Tibial artery (tissue), 4 donors: Measurements from ENCODE around the gene FBLIM1.
"Not testable (repeated sequence)": the region's sequence is repeated elsewhere in the genome, so short reads cannot be mapped to it uniquely, and the experiment has no call there.

Source experiments
- DNase-seq, 2 donors: peaks; one replicate each; pipeline ENCODE4 v3.0.0-alpha.2; 2019
- H3K27ac ChIP-seq, 2 donors: fragments of 200-600 bp; sonication (generic) in 1 of 2; 1 replicate in 1 of 2; 2 replicates in 1 of 2; pipeline ENCODE4 v1.5.1; 2018 to 2019; ENCODE audit warnings: mild to moderate bottlenecking in 1 of 2
- H3K27me3 ChIP-seq, 2 donors: fragments of 200-600 bp; sonication (generic) in 1 of 2; one replicate each; pipeline versions ENCODE4 v1.5.1 to v1.6.0; 2016 to 2019
- H3K36me3 ChIP-seq, 3 donors: fragments of 200-600 bp; sonication (generic) in 2 of 3; one replicate each; pipeline ENCODE4 v1.5.1; 2016 to 2019; ENCODE audit warnings: mild to moderate bottlenecking in 2 of 3
- H3K4me1 ChIP-seq, 4 donors: fragments of 200-600 bp; sonication (generic) in 2 of 4; 1 replicate in 3 of 4; 2 replicates in 1 of 4; pipeline ENCODE4 v1.5.1; 2016 to 2019
- H3K4me3 ChIP-seq, 2 donors: fragments of 200-600 bp; sonication (generic) in 1 of 2; 1 replicate in 1 of 2; 2 replicates in 1 of 2; pipeline ENCODE4 v1.5.1; 2018 to 2019; ENCODE audit warnings: mild to moderate bottlenecking in 2 of 2
- H3K9me3 ChIP-seq, 3 donors: fragments of 200-600 bp; sonication (generic) in 1 of 3; one replicate each; pipeline ENCODE4 v1.5.1; 2016 to 2019
- CTCF ChIP-seq, 2 experiments: fragments of 200-600 bp in 1 of 2; fragments of 450-650 bp in 1 of 2; IDR thresholded peaks; one replicate each; pipeline ENCODE4 v1.5.1; 2017 to 2019; ENCODE audit warnings: antibody characterized with exemption in 2 of 2, mild to moderate bottlenecking in 1 of 2, moderate library complexity in 1 of 2
- intact Hi-C: fragments of 100-400 bp; cut with DNase I; formaldehyde crosslinking; loops from one replicate; pipeline ENCODE4 v1.15.0; 2023; ENCODE audit warnings: low total_unique reads

The FBLIM1 gene

GRCh38 chr1:15810073-15810472 is 51.5 kb downstream of the FBLIM1 start:
- peak overlapping the region; percentile 76 to 82 for H3K27ac ChIP-seq
- H3K36me3 ChIP-seq, result no peaks in the 10 kb centered on the region
- H3K4me3 ChIP-seq, result no peak overlapping the region
- intact Hi-C loops, result loop anchor here (5.0 kb wide), 1 partner anchor 182 kb away; no protein-coding TSS in a partner anchor
- peaks cover 0 to 45% (median 19%) of the 10 kb centered on the region in 4 donors for H3K4me1 ChIP-seq
- no peaks in the 10 kb centered on the region for H3K9me3 ChIP-seq
- no peak for TF ChIP-seq CTCF (IDR thresholded peaks at IDR 0.05)
- DNase-seq, result peak; percentile 72 to 82
- H3K27me3 ChIP-seq, result no peaks in the 10 kb centered on the region

- no peak for DNase-seq
- Histone ChIP-seq H3K36me3 (no peaks in the 10 kb centered on the region), H3K27ac (peak overlapping the region in 1 of 2 donors; percentile 33), H3K27me3 (no peaks in the 10 kb centered on the region), H3K9me3 (no peaks in the 10 kb centered on the region), H3K4me1 (peaks cover 0 to 22% (median 12%) of the 10 kb centered on the region in 4 donors), H3K4me3 (no peak overlapping the region)
- no peak for TF ChIP-seq CTCF (IDR thresholded peaks at IDR 0.05)
- intact Hi-C loops, result no loop called here
Observed at GRCh38 chr1:15816674-15817073, 58.1 kb downstream of the FBLIM1 start.

GRCh38 chr1:15820478-15820877 is 61.9 kb downstream of the FBLIM1 start:
- no peak for DNase-seq
- no peaks in the 10 kb centered on the region for H3K27me3 ChIP-seq
- no peak overlapping the region for H3K27ac ChIP-seq
- no peak overlapping the region for H3K4me3 ChIP-seq
- intact Hi-C loops, result no loop called here
- TF ChIP-seq CTCF (IDR thresholded peaks at IDR 0.05), result no peak
- no peaks in the 10 kb centered on the region for H3K36me3 ChIP-seq
- H3K4me1 ChIP-seq, result peaks cover 0 to 14% (median 8%) of the 10 kb centered on the region in 4 donors
- no peaks in the 10 kb centered on the region for H3K9me3 ChIP-seq

- Histone ChIP-seq H3K27me3 (no peaks in the 10 kb centered on the region), H3K27ac (peak overlapping the region; percentile 58 to 68), H3K4me3 (no peak overlapping the region), H3K36me3 (no peaks in the 10 kb centered on the region), H3K9me3 (no peaks in the 10 kb centered on the region), H3K4me1 (peaks cover 0 to 28% (median 9%) of the 10 kb centered on the region in 4 donors)
- intact Hi-C loops, result loop anchor here (5.0 kb wide), 1 partner anchor 137 kb away; no protein-coding TSS in a partner anchor
- TF ChIP-seq CTCF (IDR thresholded peaks at IDR 0.05), result no peak
- DNase-seq, result no peak
Observed at GRCh38 chr1:15825800-15826199, 67.2 kb downstream of the FBLIM1 start.

- Histone ChIP-seq H3K4me1 (peaks cover 0 to 39% (median 13%) of the 10 kb centered on the region in 4 donors), H3K36me3 (no peaks in the 10 kb centered on the region), H3K27me3 (no peaks in the 10 kb centered on the region), H3K27ac (peak overlapping the region in 1 of 2 donors; percentile 58), H3K4me3 (no peak overlapping the region), H3K9me3 (no peaks in the 10 kb centered on the region)
- intact Hi-C loops, result loop anchor here (5.0 kb wide), 1 partner anchor 135 kb away; no protein-coding TSS in a partner anchor
- no peak for DNase-seq
- TF ChIP-seq CTCF (IDR thresholded peaks at IDR 0.05), result no peak
Observed at GRCh38 chr1:15826810-15827507, 68.4 kb downstream of the FBLIM1 start.

GRCh38 chr1:15827567-15827966 is 69.0 kb downstream of the FBLIM1 start:
- not testable (repeated sequence) for H3K27me3 ChIP-seq, H3K9me3 ChIP-seq, DNase-seq, H3K27ac ChIP-seq, H3K4me3 ChIP-seq, H3K36me3 ChIP-seq
- intact Hi-C loops, result loop anchor here (5.0 kb wide), 1 partner anchor 135 kb away; no protein-coding TSS in a partner anchor
- H3K4me1 ChIP-seq, result peaks cover 0 to 45% (median 16%) of the 10 kb centered on the region in 4 donors

GRCh38 chr1:15828931-15829330 is 70.3 kb downstream of the FBLIM1 start:
- not testable (repeated sequence) for H3K27me3 ChIP-seq, H3K36me3 ChIP-seq, DNase-seq, H3K27ac ChIP-seq, H3K4me3 ChIP-seq, H3K9me3 ChIP-seq
- intact Hi-C loops, result loop anchor here (5.0 kb wide), 1 partner anchor 133 kb away; no protein-coding TSS in a partner anchor
- peaks cover 0 to 56% (median 21%) of the 10 kb centered on the region in 4 donors for H3K4me1 ChIP-seq
